ENCODE results near the gene SLC24A3. TPM values are rescaled to one million over a fixed set of nuclear protein-coding genes. Genes with fewer than 3 reads are reported as not detected.
A peak's percentile ranks its signal among the peaks of the same experiment; 100 is the strongest.

The SLC24A3 gene
- total RNA-seq, 3 donors from 2014 or later, result 4.9 to 12.3 (median 5.9) TPM

GRCh38 chr20:19407736-19408135 lies 195.3 kb downstream of the SLC24A3 start:
- Histone ChIP-seq H3K27ac (peak overlapping the region; percentile 60 to 77), H3K9me3 (no peaks in the 10 kb centered on the region), H3K36me3 (no peaks in the 10 kb centered on the region), H3K4me3 (no peak overlapping the region), H3K4me1 (peaks cover 0 to 6% of the 10 kb centered on the region in 2 donors), H3K27me3 (no peaks in the 10 kb centered on the region)
- peak in 1 of 3 donors; percentile 60 for TF ChIP-seq POLR2AphosphoS5 (IDR thresholded peaks at IDR 0.05)
- no peak for TF ChIP-seq POLR2A (IDR thresholded peaks at IDR 0.05)
- TF ChIP-seq, protein P1, sequence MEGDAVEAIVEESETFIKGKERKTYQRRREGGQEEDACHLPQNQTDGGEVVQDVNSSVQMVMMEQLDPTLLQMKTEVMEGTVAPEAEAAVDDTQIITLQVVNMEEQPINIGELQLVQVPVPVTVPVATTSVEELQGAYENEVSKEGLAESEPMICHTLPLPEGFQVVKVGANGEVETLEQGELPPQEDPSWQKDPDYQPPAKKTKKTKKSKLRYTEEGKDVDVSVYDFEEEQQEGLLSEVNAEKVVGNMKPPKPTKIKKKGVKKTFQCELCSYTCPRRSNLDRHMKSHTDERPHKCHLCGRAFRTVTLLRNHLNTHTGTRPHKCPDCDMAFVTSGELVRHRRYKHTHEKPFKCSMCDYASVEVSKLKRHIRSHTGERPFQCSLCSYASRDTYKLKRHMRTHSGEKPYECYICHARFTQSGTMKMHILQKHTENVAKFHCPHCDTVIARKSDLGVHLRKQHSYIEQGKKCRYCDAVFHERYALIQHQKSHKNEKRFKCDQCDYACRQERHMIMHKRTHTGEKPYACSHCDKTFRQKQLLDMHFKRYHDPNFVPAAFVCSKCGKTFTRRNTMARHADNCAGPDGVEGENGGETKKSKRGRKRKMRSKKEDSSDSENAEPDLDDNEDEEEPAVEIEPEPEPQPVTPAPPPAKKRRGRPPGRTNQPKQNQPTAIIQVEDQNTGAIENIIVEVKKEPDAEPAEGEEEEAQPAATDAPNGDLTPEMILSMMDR (IDR thresholded peaks at IDR 0.05), result no peak
- intact Hi-C loops (cut with DNase I; ENCODE audit: low total_unique reads), result no loop called here
- DNase-seq (ENCODE audit: low spot score in 2 of 2), result peak in 1 of 2 donors; percentile 78

GRCh38 chr20:19408971-19409370 lies 196.5 kb downstream of the SLC24A3 start:
- H3K36me3 ChIP-seq, result no peaks in the 10 kb centered on the region
- H3K27me3 ChIP-seq, result no peaks in the 10 kb centered on the region
- peak overlapping the region; percentile 58 to 60 for H3K27ac ChIP-seq
- no peaks in the 10 kb centered on the region for H3K9me3 ChIP-seq
- DNase-seq (ENCODE audit: low spot score in 2 of 2), result no peak
- peaks cover 0 to 6% of the 10 kb centered on the region in 2 donors for H3K4me1 ChIP-seq
- no peak for TF ChIP-seq POLR2AphosphoS5 (IDR thresholded peaks at IDR 0.05)
- TF ChIP-seq POLR2A (IDR thresholded peaks at IDR 0.05), result no peak
- TF ChIP-seq, protein P1 (IDR thresholded peaks at IDR 0.05), result no peak
- intact Hi-C loops (cut with DNase I; ENCODE audit: low total_unique reads), result no loop called here
- no peak overlapping the region for H3K4me3 ChIP-seq

GRCh38 chr20:19411811-19412210 lies 199.4 kb downstream of the SLC24A3 start:
- no peaks in the 10 kb centered on the region for H3K36me3 ChIP-seq
- H3K27ac ChIP-seq, result no peak overlapping the region
- no peaks in the 10 kb centered on the region for H3K27me3 ChIP-seq
- peaks cover 0 to 2% of the 10 kb centered on the region in 2 donors for H3K4me1 ChIP-seq
- H3K4me3 ChIP-seq, result no peak overlapping the region
- DNase-seq (ENCODE audit: low spot score in 2 of 2), result no peak
- no peaks in the 10 kb centered on the region for H3K9me3 ChIP-seq
- TF ChIP-seq POLR2A (IDR thresholded peaks at IDR 0.05), result no peak
- no peak for TF ChIP-seq POLR2AphosphoS5 (IDR thresholded peaks at IDR 0.05)
- TF ChIP-seq, protein P1 (IDR thresholded peaks at IDR 0.05), result no peak
- intact Hi-C loops (cut with DNase I; ENCODE audit: low total_unique reads), result no loop called here

GRCh38 chr20:19412254-19412653 lies 199.8 kb downstream of the SLC24A3 start:
- no peaks in the 10 kb centered on the region for H3K4me1 ChIP-seq
- no peak overlapping the region for H3K4me3 ChIP-seq
- no peak for DNase-seq (ENCODE audit: low spot score in 2 of 2)
- TF ChIP-seq POLR2A (IDR thresholded peaks at IDR 0.05) (no peak), POLR2AphosphoS5 (IDR thresholded peaks at IDR 0.05) (no peak)
- TF ChIP-seq, protein P1 (IDR thresholded peaks at IDR 0.05), result no peak
- intact Hi-C loops (cut with DNase I; ENCODE audit: low total_unique reads), result no loop called here
- H3K36me3 ChIP-seq, result no peaks in the 10 kb centered on the region
- no peaks in the 10 kb centered on the region for H3K9me3 ChIP-seq
- H3K27ac ChIP-seq, result no peak overlapping the region
- no peaks in the 10 kb centered on the region for H3K27me3 ChIP-seq

- H3K27me3 ChIP-seq, result no peaks in the 10 kb centered on the region
- intact Hi-C loops (cut with DNase I; ENCODE audit: low total_unique reads), result no loop called here
- H3K27ac ChIP-seq, result no peak overlapping the region
- TF ChIP-seq POLR2AphosphoS5 (IDR thresholded peaks at IDR 0.05) (no peak), POLR2A (IDR thresholded peaks at IDR 0.05) (no peak)
- TF ChIP-seq, protein P1 (IDR thresholded peaks at IDR 0.05), result no peak
- no peaks in the 10 kb centered on the region for H3K9me3 ChIP-seq
- no peak overlapping the region for H3K4me3 ChIP-seq
- H3K36me3 ChIP-seq, result no peaks in the 10 kb centered on the region
- no peak for DNase-seq (ENCODE audit: low spot score in 2 of 2)
- H3K4me1 ChIP-seq, result no peaks in the 10 kb centered on the region
These were observed 202.2 kb downstream of the SLC24A3 start for GRCh38 chr20:19414600-19414999.

Measured in breast epithelium (tissue), 4 donors.